WTC11 (cell line): ENCODE data around the gene TMEM95. TPM values are rescaled to one million over a fixed set of nuclear protein-coding genes. Genes with fewer than 3 reads are reported as not detected.

Experiments used
- ATAC-seq: fragments of 200-7000 bp; cut with Tn5 transposase; 2 replicates; pipeline ENCODE4 v1.10.0; 2021; ENCODE audit warnings: mild to moderate bottlenecking, moderate library complexity
- CTCF ChIA-PET: fragments of 300-600 bp; sonication (Branson Sonifier 250); formaldehyde crosslinking; loops from one replicate; lab custom pipeline; 2021; ENCODE audit warnings: antibody characterized with exemption; lab: Charles Lee
- POLR2A ChIA-PET: fragments of 350-600 bp; sonication (Branson Sonifier 250); formaldehyde crosslinking; loops from one replicate; lab custom pipeline; 2021; ENCODE audit warnings: antibody characterized with exemption; lab: Charles Lee
- DNase-seq: peaks from one replicate; pipeline ENCODE4 v3.0.0; 2021; ENCODE audit warnings: low spot score
- H3K27ac Mint-ChIP-seq: 2 replicates; pipeline ENCODE4 v1.8.0; 2021; ENCODE audit warnings: mixed read lengths
- H3K27me3 Mint-ChIP-seq: 2 replicates; pipeline ENCODE4 v1.8.0; 2021; ENCODE audit warnings: low read depth, mild to moderate bottlenecking, moderate library complexity, mixed read lengths
- H3K36me3 Mint-ChIP-seq: 2 replicates; pipeline ENCODE4 v1.8.0; 2021; ENCODE audit warnings: mixed read lengths
- H3K4me1 Mint-ChIP-seq: 2 replicates; pipeline ENCODE4 v1.8.0; 2022; ENCODE audit warnings: mixed read lengths
- H3K4me3 Mint-ChIP-seq: 2 replicates; pipeline ENCODE4 v1.8.0; 2021; ENCODE audit warnings: mild to moderate bottlenecking, moderate library complexity, mixed read lengths
- H3K9me3 Mint-ChIP-seq: 2 replicates; pipeline ENCODE4 v1.8.0; 2021; ENCODE audit warnings: mixed read lengths
- ATF1 ChIP-seq: sonication (generic); formaldehyde crosslinking; IDR thresholded peaks from 2 replicates; pipeline ENCODE4 v1.8.1; 2023; ENCODE audit warnings: mild to moderate bottlenecking, moderate library complexity, missing genetic modification reagents
- ATF2 ChIP-seq: sonication (generic); formaldehyde crosslinking; IDR thresholded peaks from 2 replicates; pipeline ENCODE4 v1.8.1; 2022; ENCODE audit warnings: low read depth, missing genetic modification reagents, borderline replicate concordance
- CBFB ChIP-seq: sonication (generic); formaldehyde crosslinking; IDR thresholded peaks from 2 replicates; pipeline ENCODE4 v1.8.1; 2022; ENCODE audit warnings: mild to moderate bottlenecking, low read depth, missing genetic modification reagents
- ELF4 ChIP-seq: sonication (generic); formaldehyde crosslinking; IDR thresholded peaks from 2 replicates; pipeline ENCODE4 v1.8.1; 2022; ENCODE audit warnings: low read depth, mild to moderate bottlenecking, moderate library complexity, missing genetic modification reagents
- ERG ChIP-seq: fragments of 250-450 bp; sonication (Bioruptor Pico); IDR thresholded peaks from 2 replicates; pipeline ENCODE4 v1.8.0; 2021; ENCODE audit warnings: mild to moderate bottlenecking
- ESRRA ChIP-seq: sonication (generic); formaldehyde crosslinking; IDR thresholded peaks from 2 replicates; pipeline ENCODE4 v1.8.1; 2022; ENCODE audit warnings: mild to moderate bottlenecking, missing genetic modification reagents, borderline replicate concordance
- ETV6 ChIP-seq: sonication (generic); formaldehyde crosslinking; IDR thresholded peaks from 2 replicates; pipeline ENCODE4 v1.8.1; 2022; ENCODE audit warnings: mild to moderate bottlenecking, missing genetic modification reagents
- FOXK1 ChIP-seq: sonication (generic); formaldehyde crosslinking; IDR thresholded peaks from 2 replicates; pipeline ENCODE4 v1.8.0; 2022; ENCODE audit warnings: mild to moderate bottlenecking, moderate library complexity, missing genetic modification reagents
- HMGA2 ChIP-seq: fragments of 250-450 bp; sonication (Bioruptor Pico); IDR thresholded peaks from 2 replicates; pipeline ENCODE4 v1.4.0; 2021; ENCODE audit warnings: mild to moderate bottlenecking, moderate library complexity
- MAX ChIP-seq: sonication (generic); formaldehyde crosslinking; IDR thresholded peaks from 2 replicates; pipeline ENCODE4 v1.8.0; 2022; ENCODE audit warnings: mild to moderate bottlenecking, missing genetic modification reagents
- NFYB ChIP-seq: sonication (generic); formaldehyde crosslinking; conservative IDR thresholded peaks from 2 replicates; pipeline ENCODE4 v1.8.0; 2022; ENCODE audit warnings: low read depth, missing genetic modification reagents
- NR2C2 ChIP-seq: sonication (generic); formaldehyde crosslinking; IDR thresholded peaks from 2 replicates; pipeline ENCODE4 v1.8.0; 2022; ENCODE audit warnings: mild to moderate bottlenecking, missing genetic modification reagents
- RELA ChIP-seq: sonication (generic); formaldehyde crosslinking; IDR thresholded peaks from 2 replicates; pipeline ENCODE4 v1.8.1; 2022; ENCODE audit warnings: missing genetic modification reagents, mild to moderate bottlenecking, borderline replicate concordance
- SP1 ChIP-seq: sonication (generic); formaldehyde crosslinking; conservative IDR thresholded peaks from 2 replicates; pipeline ENCODE4 v1.8.1; 2022; ENCODE audit warnings: missing genetic modification reagents
- STAT6 ChIP-seq: sonication (generic); formaldehyde crosslinking; conservative IDR thresholded peaks from 2 replicates; pipeline ENCODE4 v1.8.1; 2023; ENCODE audit warnings: mild to moderate bottlenecking, low read depth, missing genetic modification reagents, moderate library complexity
- TEAD1 ChIP-seq: sonication (generic); formaldehyde crosslinking; IDR thresholded peaks from 2 replicates; pipeline ENCODE4 v1.8.0; 2022; ENCODE audit warnings: mild to moderate bottlenecking, missing genetic modification reagents
- TEAD4 ChIP-seq: sonication (generic); formaldehyde crosslinking; IDR thresholded peaks from 2 replicates; pipeline ENCODE4 v1.8.0; 2022; ENCODE audit warnings: mild to moderate bottlenecking, missing genetic modification reagents
- USF2 ChIP-seq: sonication (generic); formaldehyde crosslinking; IDR thresholded peaks from 2 replicates; pipeline ENCODE4 v1.8.1; 2023; ENCODE audit warnings: mild to moderate bottlenecking, missing genetic modification reagents, moderate library complexity
- ZBTB21 ChIP-seq: sonication (generic); formaldehyde crosslinking; IDR thresholded peaks from 2 replicates; pipeline ENCODE4 v1.8.1; 2023; ENCODE audit warnings: mild to moderate bottlenecking, missing genetic modification reagents, borderline replicate concordance
- ZNF121 ChIP-seq: sonication (generic); formaldehyde crosslinking; IDR thresholded peaks from 2 replicates; pipeline ENCODE4 v1.8.0; 2023; ENCODE audit warnings: missing genetic modification reagents
- ZNF138 ChIP-seq: sonication (generic); formaldehyde crosslinking; conservative IDR thresholded peaks from 2 replicates; pipeline ENCODE4 v1.8.1; 2022; ENCODE audit warnings: mild to moderate bottlenecking, moderate library complexity, missing genetic modification reagents
- ZNF219 ChIP-seq: sonication (generic); formaldehyde crosslinking; IDR thresholded peaks from 2 replicates; pipeline ENCODE4 v1.8.0; 2023; ENCODE audit warnings: missing genetic modification reagents, mild to moderate bottlenecking, borderline replicate concordance
- ZNF317 ChIP-seq: sonication (generic); formaldehyde crosslinking; IDR thresholded peaks from 2 replicates; pipeline ENCODE4 v1.8.1; 2023; ENCODE audit warnings: low read depth, mild to moderate bottlenecking, moderate library complexity, missing genetic modification reagents, borderline replicate concordance
- total RNA-seq: library from RNA; stranded (reverse); gene quantifications from 3 replicates; pipeline ENCODE4 v1.2.3, GENCODE V29; 2021
- TF ChIP-seq, protein P1 (sequence below): fragments of 200-600 bp; IDR thresholded peaks from 2 replicates; pipeline ENCODE4 v1.8.0; 2022; ENCODE audit warnings: antibody characterized with exemption
- TF ChIP-seq, protein P2 (sequence below): sonication (generic); formaldehyde crosslinking; IDR thresholded peaks from 2 replicates; pipeline ENCODE4 v1.8.0; 2023; ENCODE audit warnings: missing genetic modification reagents
- TF ChIP-seq, protein P3 (sequence below): sonication (generic); formaldehyde crosslinking; IDR thresholded peaks from 2 replicates; pipeline ENCODE4 v1.8.1; 2023; ENCODE audit warnings: mild to moderate bottlenecking, moderate library complexity, missing genetic modification reagents

The TMEM95 gene
- total RNA-seq, 1 experiment from 2014 or later = not detected

DNA sequence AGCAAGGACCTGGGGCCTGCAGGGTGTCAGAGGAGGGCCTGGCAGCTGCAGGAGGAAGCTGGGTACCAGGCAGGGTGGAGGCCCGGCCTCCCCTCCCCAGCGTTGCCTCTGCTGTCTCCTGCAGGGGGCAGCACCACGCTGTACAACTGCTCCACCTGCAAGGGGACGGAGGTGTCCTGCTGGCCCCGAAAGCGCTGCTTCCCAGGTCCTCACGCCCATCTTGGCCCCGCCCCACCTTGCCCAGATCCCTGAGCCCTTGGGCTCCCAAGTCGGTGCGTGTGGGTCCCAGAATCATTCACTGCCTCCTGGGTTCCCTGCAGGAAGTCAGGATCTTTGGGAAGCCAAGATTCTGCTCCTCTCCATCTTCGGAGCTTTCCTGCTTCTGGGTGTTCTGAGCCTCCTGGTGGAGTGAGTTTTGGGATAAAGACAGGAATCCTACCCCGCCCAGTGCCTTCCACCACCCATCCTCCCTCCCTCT, 1.2 kb downstream of the TMEM95 start:
- H3K36me3 Mint-ChIP-seq = no peaks in the 10 kb centered on the region
- ATAC-seq (peak; percentile 72), DNase-seq (peak; percentile 96)
- CTCF ChIA-PET = interaction anchor here (0.6 to 6.6 kb wide), 49 partner anchors 9 to 322 kb away, joined by 3 to 69 read pairs (median 4); partner anchors contain the start of genes ACAP1, CHRNB1, NEURL4 and PLSCR3
- H3K27ac Mint-ChIP-seq = no peak overlapping the region
- peaks cover 7% of the 10 kb centered on the region for H3K27me3 Mint-ChIP-seq
- H3K9me3 Mint-ChIP-seq = no peaks in the 10 kb centered on the region
- peaks cover 22% of the 10 kb centered on the region for H3K4me1 Mint-ChIP-seq
- POLR2A ChIA-PET = interaction anchor here (1.1 to 1.5 kb wide), 3 partner anchors 19 to 90 kb away, joined by 3 to 7 read pairs (median 4); partner anchors contain the start of genes ACAP1 and TMEM256
- peak overlapping the region; percentile 44 for H3K4me3 Mint-ChIP-seq
- TF ChIP-seq MAX (peak; percentile 60; the same call in 1 of the 2 replicates), ATF2 (CRISPR knock-in tag) (no peak), SP1 (CRISPR knock-in tag) (peak; percentile 81), FOXK1 (CRISPR knock-in tag) (peak; percentile 30; the same call in 1 of the 2 replicates), CBFB (no peak), ELF4 (CRISPR knock-in tag) (no peak), TEAD4 (CRISPR knock-in tag) (no peak), HMGA2 (no peak), TEAD1 (CRISPR knock-in tag) (peak; percentile 53; the same call in 1 of the 2 replicates), ERG (CRISPR knock-in tag) (no peak; the same call in 1 of the 2 replicates), ATF1 (no peak), USF2 (0 out of 2 replicates have a peak, but pooled peaks have one; percentile 19), ESRRA (no peak), ZNF138 (CRISPR knock-in tag) (no peak; the same call in 1 of the 2 replicates), RELA (CRISPR knock-in tag) (no peak), ZNF121 (CRISPR knock-in tag) (0 out of 2 replicates have a peak, but pooled peaks have one; percentile 40), ZNF219 (CRISPR knock-in tag) (no peak), ETV6 (peak; percentile 61; the same call in 1 of the 2 replicates), ZNF317 (no peak), NR2C2 (CRISPR knock-in tag) (no peak), ZBTB21 (0 out of 2 replicates have a peak, but pooled peaks have one; percentile 46), STAT6 (CRISPR knock-in tag) (no peak), NFYB (no peak)
- TF ChIP-seq, protein P1, sequence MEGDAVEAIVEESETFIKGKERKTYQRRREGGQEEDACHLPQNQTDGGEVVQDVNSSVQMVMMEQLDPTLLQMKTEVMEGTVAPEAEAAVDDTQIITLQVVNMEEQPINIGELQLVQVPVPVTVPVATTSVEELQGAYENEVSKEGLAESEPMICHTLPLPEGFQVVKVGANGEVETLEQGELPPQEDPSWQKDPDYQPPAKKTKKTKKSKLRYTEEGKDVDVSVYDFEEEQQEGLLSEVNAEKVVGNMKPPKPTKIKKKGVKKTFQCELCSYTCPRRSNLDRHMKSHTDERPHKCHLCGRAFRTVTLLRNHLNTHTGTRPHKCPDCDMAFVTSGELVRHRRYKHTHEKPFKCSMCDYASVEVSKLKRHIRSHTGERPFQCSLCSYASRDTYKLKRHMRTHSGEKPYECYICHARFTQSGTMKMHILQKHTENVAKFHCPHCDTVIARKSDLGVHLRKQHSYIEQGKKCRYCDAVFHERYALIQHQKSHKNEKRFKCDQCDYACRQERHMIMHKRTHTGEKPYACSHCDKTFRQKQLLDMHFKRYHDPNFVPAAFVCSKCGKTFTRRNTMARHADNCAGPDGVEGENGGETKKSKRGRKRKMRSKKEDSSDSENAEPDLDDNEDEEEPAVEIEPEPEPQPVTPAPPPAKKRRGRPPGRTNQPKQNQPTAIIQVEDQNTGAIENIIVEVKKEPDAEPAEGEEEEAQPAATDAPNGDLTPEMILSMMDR = peak; percentile 94
- TF ChIP-seq, protein P2, sequence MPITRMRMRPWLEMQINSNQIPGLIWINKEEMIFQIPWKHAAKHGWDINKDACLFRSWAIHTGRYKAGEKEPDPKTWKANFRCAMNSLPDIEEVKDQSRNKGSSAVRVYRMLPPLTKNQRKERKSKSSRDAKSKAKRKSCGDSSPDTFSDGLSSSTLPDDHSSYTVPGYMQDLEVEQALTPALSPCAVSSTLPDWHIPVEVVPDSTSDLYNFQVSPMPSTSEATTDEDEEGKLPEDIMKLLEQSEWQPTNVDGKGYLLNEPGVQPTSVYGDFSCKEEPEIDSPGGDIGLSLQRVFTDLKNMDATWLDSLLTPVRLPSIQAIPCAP (CRISPR knock-in tag) = no peak; the same call in 1 of the 2 replicates
- TF ChIP-seq, protein P3, sequence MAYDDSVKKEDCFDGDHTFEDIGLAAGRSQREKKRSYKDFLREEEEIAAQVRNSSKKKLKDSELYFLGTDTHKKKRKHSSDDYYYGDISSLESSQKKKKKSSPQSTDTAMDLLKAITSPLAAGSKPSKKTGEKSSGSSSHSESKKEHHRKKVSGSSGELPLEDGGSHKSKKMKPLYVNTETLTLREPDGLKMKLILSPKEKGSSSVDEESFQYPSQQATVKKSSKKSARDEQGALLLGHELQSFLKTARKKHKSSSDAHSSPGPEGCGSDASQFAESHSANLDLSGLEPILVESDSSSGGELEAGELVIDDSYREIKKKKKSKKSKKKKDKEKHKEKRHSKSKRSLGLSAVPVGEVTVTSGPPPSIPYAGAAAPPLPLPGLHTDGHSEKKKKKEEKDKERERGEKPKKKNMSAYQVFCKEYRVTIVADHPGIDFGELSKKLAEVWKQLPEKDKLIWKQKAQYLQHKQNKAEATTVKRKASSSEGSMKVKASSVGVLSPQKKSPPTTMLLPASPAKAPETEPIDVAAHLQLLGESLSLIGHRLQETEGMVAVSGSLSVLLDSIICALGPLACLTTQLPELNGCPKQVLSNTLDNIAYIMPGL = peak; percentile 62; the same call in 1 of the 2 replicates
